OCI-LY7 (cell line): Measurements from ENCODE around the gene ZNF543.

Experiments
- EZH2phosphoT487 ChIP-seq: fragments of 200-600 bp; sonication (generic); IDR thresholded peaks from 2 replicates; pipeline ENCODE4 v1.6.1; 2018; ENCODE audit warnings: low read depth, borderline replicate concordance, mild to moderate bottlenecking, mixed run types, antibody characterized with exemption, low read length, moderate library complexity, mixed read lengths
- TF ChIP-seq, protein P1 (sequence below): fragments of 200-600 bp; sonication (generic); conservative IDR thresholded peaks from 2 replicates; pipeline ENCODE4 v1.5.1; 2014; ENCODE audit warnings: mild to moderate bottlenecking, antibody characterized with exemption, low read length, moderate library complexity, mixed read lengths

- TF ChIP-seq, protein P1, sequence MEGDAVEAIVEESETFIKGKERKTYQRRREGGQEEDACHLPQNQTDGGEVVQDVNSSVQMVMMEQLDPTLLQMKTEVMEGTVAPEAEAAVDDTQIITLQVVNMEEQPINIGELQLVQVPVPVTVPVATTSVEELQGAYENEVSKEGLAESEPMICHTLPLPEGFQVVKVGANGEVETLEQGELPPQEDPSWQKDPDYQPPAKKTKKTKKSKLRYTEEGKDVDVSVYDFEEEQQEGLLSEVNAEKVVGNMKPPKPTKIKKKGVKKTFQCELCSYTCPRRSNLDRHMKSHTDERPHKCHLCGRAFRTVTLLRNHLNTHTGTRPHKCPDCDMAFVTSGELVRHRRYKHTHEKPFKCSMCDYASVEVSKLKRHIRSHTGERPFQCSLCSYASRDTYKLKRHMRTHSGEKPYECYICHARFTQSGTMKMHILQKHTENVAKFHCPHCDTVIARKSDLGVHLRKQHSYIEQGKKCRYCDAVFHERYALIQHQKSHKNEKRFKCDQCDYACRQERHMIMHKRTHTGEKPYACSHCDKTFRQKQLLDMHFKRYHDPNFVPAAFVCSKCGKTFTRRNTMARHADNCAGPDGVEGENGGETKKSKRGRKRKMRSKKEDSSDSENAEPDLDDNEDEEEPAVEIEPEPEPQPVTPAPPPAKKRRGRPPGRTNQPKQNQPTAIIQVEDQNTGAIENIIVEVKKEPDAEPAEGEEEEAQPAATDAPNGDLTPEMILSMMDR: no peak
- no peak for TF ChIP-seq EZH2phosphoT487
These were observed 42.9 kb downstream of the ZNF543 start, which contains the start of the genes TRAPPC2B and ZNF547 for GRCh38 chr19:57362997-57363687.
